Activated naive CD4-positive, alpha-beta T cell treated with anti-CD3 and anti-CD28 coated beads, Interleukin-2, amount 50 U/mL, for 16 hours (primary cell): Measurements from ENCODE around the gene ANO7.

Source experiments
- DNase-seq: peaks from one replicate; pipeline ENCODE4 v3.0.0-alpha.2; 2020

Gene ANO7

DNA sequence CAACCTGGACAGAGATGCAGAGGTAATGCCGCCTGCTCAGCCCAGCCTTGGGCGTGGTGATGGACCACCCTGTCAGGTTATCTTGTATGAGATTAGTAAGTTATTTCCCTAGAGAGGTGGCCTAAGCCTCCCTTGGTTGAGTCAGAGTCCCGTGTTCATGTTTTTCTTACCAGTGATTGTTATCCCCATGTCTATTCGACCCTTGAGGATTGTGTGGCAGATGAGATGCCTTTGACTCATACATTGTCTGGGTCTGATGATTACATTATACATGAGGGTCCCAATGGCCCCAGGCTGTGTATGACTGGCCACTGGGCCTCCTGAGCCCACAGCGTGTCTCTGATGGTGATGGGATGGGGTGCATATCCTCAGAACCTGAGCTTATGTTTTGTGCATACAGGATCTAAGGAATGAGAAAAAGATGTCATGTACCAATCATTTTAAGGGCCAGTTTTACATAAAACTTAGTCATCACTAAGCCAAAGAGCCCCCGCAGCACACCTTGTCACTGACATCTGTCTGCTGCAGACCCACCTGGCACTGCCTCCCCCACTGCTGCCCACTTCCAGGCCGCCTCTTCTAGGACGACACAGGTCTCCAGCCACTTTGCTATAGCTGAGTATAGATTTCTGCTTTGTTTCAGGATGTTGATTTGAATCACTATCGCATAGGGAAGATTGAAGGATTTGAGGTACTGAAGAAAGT is 30.5 kb upstream of the ANO7 start:
- no peak for DNase-seq

DNA sequence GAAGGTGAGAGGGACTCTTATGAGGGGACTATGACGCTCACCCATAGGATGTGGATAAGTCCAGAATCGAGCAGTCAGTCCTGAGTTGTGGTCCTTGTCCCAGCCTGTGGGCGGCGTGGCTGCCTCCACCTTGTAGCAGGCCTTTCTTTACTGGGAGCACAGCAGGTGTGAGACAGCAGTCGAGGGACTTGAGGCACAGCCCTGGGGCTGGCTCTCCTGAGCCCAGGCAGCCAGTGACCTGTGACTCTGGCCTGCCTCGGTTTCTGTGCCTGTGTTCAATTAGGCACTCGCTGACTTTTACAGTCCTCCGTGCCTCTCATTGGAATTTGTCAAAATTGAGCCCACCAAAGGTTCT is 30.0 kb upstream of the ANO7 start:
- no peak for DNase-seq

DNA sequence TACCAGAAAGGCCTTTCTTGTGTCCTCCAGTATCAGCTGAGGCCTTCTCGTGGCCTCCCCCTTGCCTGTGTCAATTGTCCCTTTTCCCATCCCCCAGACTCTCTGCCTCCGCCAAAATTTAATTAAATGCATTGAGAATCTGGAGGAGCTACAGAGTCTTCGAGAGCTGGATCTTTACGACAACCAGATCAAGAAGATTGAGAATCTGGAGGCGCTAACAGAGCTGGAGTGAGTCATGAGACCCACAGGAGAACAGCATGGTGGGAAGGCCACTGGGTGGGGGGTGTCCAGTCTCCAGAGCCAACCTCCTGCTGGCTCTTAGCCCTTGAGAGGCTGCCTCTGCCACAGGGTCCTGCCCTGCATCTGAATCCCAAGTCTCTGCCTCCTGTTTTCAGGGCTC is 29.4 kb upstream of the ANO7 start:
- no peak for DNase-seq

DNA sequence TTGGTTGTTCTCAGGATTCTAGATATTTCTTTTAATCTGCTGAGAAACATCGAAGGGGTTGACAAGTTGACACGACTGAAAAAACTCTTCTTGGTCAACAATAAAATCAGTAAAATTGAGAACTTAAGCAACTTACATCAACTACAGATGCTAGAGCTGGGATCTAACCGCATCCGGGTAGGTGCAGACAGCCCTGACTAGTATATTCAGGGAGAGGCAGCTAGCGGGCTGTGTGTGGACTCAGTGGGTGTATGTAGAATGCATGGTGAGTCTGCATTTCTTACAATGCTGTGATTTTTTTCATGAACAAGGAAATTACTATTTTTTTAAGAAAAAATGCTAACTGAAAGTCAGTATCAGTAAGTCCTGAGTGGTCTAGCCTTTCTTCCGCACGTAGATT is 28.2 kb upstream of the ANO7 start:
- no peak for DNase-seq

DNA sequence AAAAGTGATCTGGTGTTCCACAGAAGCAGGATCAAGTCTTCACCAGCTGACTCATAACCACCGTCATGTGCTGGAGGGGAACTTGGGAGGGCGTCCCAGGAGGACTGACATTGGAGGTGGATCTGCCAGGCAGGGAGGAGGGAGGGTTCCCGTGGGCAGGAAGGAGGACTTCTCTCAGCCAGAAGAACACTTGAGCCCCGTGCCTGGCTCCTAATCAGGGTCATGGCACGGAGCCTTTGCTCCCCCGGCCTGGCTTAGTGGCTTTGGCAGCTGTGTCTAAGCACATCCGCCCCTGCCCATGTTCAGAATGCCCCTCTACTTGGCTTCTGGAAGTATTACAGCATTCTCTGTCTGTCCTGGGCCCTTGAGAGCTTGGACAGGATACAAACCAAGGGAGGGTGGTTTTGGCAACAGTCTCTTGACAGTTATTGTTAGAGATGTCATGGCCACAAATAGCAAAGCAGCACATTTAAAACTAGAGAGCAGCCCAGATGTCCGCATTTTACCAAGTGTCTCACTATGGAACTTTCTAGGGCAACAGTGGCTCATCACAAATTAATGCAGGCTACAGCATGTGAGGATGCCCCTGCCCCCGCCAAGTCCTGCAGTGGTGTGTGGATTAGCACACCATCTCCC is 26.7 kb upstream of the ANO7 start:
- no peak for DNase-seq

DNA sequence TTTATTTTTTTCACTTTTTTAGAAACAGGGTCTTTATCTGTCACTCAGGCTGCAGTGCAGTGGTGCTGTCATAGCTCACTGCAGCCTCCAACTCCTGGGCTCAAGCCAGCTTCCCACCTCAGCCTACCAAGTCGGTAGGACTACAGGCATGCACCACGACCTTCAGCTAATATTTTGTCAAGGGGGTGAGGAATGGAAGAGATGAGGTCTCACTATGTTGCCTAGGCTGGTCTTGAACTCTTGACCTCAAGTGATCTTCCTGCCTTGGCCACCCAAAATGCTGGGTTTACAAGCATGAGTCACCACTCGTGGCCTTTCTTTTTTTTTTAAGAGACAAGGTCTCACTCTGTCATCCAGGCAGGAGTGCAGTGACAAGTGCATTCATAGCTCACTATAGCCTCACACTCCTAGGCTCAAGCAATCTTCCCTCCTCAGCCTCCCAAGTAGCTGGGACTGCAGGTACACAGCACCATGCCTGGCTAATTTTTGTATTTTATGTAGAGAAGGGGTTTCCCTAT is 24.8 kb upstream of the ANO7 start:
- no peak for DNase-seq

DNA sequence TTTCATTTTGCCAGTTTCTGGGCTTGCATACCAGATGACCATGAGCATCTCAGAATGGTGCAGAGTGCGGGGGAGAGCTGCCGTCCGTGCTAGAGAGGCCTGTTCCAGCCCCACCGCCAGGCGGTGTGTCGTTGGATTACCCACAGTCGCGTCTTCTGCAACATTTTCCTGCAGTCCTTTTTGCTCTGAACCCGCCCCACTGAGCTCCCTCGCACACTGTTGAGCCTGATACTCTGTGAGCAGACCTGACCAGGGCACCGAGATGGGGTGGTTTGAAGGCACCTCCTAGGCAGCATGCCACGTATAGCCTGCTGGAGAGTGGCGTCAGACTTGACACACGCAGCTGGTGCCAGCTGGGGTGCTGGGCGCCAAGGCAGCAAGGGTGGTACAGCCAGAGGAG is 20.1 kb upstream of the ANO7 start:
- DNase-seq, result no peak

DNA sequence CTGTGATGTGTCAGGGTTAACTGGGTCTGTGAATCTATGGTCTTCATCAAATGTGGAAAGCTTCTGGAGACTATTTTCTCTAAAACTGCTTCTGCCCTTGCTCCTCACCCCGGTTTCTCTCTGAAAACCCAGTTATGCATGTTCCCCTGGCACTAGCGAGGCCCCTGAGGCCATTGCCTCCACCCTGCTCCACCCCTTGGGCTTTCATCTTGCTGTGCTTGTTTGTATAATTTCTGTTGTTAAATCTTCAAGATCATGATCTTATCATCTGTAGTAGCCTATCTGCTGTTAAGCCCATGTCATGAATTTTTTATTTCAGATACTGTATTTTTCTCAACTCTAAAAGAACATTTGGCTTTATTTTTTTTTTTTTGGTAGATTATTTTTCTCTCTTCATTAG is 14.9 kb upstream of the ANO7 start:
- DNase-seq, result no peak

DNA sequence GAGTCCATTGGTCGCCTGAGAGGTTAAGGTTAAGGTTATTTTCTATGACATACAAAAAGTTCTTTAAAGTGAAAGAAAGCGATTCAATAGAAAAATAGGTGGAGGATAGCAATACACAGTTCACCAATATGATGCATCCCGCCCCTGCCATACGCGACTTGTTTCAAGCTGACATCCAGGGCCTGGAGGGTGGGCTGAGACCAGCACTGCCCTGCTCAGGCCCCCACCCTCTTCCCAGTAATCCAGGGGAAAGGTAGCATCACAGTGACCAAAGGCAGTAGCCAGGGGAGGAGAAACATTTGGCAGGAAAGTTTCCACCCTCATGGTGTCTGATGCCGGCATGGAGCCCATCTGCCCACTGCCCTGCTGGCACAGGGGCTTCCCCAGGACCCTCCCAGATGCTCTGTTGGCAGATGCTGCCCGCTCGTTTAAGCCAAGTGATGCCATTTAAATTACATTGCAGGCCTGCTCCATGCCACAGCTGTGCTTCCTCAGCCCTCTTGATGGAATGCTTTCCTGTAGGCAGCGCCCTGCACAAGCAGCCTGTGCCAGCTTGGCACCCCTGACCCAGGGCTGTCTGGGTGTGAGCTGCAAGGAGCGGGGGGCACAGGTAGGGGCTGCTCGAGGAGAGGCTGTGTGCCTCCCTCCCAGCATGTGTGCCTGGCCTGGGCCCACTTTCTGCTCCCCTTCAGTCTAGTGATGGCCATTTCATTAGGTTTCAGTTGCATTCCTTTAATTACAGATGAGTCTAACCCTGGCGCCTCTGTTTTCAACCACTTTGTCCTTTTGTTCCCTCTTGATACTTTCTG is 10.7 kb upstream of the ANO7 start:
- DNase-seq, result no peak

DNA sequence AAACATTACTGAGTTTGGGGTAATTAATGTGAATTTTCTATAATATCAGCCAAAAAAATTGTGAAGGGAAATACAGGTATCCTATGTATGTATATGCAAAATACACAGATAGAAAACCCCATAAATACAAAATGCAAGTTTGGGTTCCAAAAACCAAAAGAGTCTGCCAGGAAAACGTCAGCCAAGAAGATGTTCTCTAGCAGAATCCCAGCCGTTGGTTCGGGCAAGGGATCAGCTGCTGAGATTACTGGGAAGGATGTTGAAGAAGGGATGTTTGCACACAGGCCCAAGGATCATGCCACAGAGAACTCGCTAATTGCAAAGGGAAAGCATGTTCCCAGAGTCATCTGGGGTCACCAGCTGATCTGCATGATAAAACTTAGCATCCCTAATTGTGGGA is 9.5 kb upstream of the ANO7 start:
- no peak for DNase-seq

DNA sequence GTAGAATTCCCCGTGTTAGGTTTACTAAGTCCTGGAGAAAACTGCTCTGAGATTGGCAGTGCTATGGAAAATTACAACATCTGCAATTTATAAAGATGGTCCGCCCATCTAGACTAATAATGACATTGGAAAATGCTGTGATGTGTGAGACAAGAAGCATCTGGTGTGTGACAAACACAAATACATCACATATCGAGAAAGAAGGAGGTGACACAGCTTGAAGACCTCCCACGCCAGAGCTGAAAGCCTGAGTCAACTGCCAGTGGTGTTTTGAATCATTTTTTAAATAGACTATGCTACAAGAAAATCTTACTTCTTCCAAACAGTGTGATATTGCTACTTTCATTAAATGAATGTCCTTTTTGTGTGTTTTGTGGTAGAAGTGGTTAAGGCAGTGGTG is 8.6 kb upstream of the ANO7 start:
- DNase-seq, result no peak

DNA sequence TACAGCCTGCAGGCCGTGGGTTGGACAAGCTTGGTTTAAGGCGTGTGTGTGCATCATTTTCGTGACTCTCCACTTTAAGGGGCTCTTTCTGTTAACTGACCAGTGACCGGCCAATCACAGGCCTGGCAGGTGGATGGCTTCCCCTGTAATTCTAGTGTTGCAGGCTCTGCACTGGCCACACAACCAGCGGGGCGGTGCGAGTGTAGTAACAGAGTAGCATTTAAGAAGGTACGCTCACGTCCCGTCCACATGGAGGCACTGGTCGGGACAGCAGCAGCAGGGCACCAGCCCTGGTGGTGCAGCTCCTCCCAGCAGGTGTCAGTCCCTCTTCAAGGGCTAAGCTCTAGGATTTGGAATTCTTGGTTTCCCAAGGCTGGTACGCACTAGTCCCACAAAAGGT is 8.0 kb upstream of the ANO7 start:
- DNase-seq, result no peak

DNA sequence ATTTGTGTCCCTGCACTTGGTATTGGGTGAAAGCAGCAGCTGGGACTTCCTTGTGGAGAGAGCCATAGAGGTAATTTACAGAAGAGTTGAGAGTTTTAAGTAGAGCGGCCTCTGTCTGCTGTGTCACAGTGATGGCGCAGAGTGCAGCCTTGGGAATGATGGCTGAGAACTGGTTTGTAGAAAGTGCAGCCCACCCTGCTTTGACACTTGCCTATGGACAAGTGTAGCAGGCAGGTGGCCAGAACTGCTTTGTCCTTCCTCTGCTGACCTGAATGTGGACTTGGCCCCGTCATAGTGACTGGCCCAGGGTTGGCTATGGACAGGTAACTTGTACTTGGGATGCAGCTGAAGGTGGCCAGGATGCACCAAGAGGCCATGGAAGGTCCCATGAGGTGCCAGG is 6.4 kb upstream of the ANO7 start:
- no peak for DNase-seq

DNA sequence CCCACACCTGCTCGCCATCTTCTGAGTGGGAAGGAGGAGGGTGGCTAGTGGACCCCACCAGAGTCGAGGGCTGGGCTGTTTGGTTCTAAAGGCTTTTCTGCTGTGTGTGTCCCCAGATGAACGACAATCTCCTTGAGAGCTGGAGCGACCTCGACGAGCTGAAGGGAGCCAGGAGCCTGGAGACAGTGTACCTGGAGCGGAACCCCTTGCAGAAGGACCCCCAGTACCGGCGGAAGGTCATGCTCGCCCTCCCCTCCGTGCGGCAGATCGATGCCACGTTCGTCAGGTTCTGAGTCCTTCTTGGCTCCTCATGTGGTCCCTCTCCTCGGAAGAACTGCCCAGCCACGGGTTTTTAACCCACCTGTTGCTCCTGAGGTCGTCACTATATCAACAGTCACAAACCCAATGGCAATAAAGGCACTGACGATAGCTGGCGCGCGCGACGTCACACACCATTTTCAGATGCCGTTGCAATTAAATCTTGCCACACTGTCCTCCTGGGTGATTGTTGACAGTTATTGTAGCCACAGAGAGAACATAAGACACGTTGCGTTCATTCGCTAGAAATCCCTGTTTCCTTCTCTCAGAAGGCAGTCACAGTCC is 5.8 kb upstream of the ANO7 start:
- no peak for DNase-seq

DNA sequence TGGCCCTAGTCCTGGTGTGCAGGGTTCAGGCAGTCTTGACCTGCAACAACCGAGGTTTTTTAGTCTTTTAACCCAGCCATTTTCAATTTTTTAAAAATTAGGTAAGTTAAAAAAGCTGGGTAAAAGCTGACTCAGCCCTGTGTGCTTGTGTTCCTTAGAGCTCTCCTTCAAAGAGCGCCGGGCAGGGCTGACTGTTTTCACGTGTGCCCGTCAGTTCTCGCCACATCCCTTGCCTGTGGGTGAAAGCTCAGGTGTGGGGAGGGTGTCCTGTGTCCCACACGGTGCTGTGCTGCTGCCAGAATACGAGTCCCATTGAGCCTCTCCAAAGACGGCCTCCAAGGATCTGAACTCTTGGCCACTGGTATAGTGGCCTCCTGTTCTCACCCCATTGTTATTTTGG is 5.3 kb upstream of the ANO7 start:
- no peak for DNase-seq

DNA sequence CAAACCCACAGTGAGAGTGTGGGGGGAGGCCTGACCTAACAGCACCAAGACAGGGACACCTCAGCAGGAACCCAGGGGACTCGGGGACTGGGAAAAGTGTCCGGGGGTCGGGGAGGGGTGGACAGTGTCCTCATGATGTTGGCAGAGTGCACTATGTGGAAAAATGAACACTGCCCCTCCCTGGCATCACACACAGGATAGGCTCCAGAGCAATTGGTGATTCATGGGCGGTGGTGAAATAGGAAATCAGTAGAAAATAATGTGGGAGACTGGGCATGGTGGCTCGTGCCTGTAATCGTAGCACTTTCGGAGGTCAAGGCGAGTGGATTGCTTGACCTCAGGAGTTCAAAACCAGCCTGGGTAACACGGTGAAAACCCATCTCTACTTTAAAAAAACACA is 3.6 kb upstream of the ANO7 start:
- no peak for DNase-seq

DNA sequence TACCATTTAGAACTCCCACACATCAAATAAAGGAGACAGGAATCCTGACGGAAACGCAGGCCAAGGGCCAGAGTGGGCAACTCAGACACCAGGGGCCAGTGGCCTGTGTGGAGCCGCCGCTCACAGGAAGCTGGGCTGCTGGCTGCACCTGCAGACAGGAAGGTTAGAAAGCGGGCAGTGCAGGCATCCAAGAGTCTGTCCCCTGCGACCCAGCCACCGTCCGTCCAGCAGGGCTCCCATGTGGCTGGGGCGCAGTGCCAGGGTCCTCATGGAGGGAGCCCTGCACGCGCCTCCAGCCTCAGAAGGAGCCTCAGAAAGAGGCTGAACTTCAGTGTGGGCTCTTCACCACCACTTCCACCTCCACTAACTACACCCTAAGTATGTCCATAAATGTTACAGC is 2.5 kb upstream of the ANO7 start:
- no peak for DNase-seq

DNA sequence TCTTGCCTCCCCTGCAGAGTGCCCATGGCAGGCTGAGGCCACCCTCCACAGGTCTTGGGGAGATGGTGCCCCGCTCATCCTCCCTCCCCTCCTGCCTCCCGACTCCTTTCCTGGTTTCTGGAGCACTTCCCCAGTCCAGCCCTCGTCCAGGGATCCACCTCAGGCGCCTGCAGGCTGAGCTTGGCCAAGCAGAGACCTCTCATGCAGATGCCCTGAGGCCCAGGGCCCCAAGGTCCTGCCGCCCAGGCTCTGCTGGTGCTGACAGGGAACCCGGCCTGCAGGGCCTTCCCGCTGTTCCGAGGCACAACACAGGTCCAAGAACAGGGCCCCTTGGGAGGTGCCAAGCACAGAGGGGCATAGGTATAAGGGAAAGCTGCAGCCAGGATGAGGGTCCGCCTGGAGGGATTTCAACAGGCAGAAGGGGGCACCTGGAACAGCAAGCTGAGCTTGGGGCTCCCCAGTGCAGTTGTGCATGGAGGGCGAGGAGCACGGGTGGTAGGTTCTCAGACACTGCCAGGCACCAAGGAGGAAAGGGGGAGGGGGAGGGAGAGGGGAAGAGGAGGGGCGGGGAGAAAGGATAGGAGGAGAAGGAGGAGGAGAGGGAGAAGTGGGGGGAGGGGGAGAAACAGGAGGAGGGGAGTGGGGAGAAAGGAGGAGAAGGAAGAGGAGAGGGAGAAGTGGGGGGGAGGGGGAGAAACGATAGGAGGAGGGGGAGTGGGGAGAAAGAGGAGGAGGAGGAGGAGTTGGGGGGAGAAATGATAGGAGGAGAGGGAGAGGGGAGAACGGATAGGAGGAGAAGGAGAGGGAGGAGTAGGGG is 1.2 kb upstream of the ANO7 start:
- DNase-seq, result no peak

DNA sequence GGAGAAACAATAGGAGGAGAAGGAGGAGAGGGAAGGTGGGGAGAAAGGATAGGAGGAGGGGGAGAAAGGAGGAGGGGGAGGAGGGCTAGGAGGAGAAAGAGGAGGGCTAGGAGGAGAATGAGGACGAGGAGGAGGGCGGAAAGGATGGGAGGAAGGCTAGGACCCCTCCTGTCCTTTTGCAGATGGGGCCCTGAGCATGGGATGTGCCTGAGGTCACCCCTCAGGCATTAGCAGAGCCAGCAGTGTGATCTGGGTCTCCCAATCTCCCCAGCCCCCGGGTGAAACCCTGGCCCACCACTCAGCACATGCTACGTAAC is 601 bp upstream of the ANO7 start:
- no peak for DNase-seq

DNA sequence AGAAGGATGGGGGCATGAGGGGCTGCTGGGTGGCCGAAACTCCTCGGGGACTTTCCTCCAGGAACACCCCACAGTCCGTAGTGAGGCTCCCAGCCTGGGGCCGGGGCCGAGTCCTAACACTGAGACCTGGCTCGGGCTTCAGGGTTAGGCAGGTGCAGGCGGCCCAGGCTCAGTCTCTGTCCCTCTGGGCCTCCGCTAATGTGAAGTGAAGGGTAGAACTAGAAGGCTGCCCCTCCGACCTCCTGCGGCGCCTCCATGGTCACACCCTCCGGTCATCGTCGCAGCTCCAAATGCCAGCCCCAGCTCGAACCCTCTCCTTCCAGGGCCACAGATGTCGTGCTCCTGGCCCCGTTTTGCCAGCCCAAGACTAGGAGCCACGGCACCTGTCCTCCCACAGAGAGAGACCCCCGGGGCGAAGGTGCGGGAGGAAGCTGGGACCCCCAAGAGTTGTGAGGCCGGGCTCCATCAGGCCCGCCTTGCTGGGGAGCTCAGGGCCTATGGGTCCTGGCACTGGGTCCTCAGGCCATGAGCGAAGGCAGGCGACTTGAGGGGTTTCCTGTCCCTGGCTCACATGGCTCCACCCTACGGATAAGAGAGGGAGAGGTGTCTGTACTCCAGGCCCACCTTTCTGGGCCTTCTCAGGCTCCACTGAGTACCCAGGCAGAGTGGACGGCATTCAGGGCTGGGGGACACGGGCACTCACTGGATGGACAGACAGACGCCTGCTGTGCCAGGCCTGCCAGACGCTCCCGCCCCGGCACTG is 797 bp downstream of the ANO7 start:
- no peak for DNase-seq

DNA sequence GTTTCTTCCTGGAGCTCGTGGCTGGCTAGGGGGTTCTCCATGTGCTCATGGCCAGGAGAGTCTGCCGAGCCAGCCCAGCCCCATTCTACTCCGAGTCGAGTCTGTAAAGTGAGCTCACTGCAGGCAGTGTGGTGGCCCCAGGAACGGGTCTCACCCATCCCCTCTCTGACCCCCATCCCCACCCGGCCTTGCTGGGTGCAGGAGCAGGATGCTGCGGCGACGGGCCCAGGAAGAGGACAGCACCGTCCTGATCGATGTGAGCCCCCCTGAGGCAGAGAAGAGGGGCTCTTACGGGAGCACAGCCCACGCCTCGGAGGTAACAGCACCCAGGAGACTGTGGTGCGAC is 1.4 kb downstream of the ANO7 start:
- DNase-seq, result no peak

DNA sequence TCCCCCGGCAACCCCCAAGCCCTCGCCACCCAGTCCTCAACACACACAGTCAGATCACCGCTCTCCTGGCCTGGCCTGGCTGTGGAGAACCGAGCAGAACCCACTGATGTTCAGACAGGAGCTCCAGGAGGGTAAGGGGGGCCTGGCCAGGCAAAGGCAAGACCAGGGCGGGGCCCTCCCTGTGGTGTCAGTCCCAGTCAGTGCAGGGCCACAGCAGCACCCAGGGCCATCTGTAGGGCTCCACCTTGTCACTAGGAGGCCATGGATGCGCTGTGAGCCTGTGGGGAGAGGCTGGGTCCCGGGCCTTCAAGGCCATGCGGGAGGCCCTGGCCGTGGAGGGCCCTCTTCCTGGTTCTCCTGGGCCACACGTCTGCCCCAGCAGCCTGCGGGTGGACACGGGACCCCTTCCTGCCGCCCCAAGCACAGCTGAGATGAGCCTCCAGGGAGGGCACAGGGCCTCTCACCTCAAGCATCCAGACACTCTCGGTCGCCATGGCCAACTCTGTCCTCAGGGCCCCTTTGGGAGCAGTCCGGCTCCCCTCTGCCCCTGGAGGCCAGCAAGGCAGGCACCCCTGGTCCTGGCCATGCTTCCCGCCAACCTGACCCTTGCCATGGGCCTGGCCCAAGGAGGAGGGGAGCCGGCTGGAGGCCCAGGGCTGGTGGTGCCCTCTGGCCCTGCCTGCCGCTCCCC is 2.0 kb downstream of the ANO7 start:
- DNase-seq, result no peak
